SJCRH30 (cell line): Measurements from ENCODE around the gene ACOT12. TPM values are rescaled to one million over a fixed set of nuclear protein-coding genes. Genes with fewer than 3 reads are reported as not detected.
A peak's percentile ranks its signal among the peaks of the same experiment; 100 is the strongest.

Experiments used
- DNase-seq, 2 experiments: peaks; one replicate each; pipeline ENCODE4 v3.0.0-alpha.2; 2015 to 2020
- H3K27ac ChIP-seq: fragments of 250-450 bp; sonication (Bioruptor Pico); 2 replicates; pipeline ENCODE4 v1.5.1; 2020; ENCODE audit warnings: mild to moderate bottlenecking, moderate library complexity
- H3K27me3 ChIP-seq: fragments of 250-450 bp; sonication (Bioruptor Pico); 2 replicates; pipeline ENCODE4 v1.5.1; 2020; ENCODE audit warnings: mild to moderate bottlenecking, moderate library complexity
- H3K36me3 ChIP-seq: fragments of 250-450 bp; sonication (Bioruptor Pico); 2 replicates; pipeline ENCODE4 v1.5.1; 2020; ENCODE audit warnings: mild to moderate bottlenecking, moderate library complexity
- H3K4me1 ChIP-seq: fragments of 250-450 bp; sonication (Bioruptor Pico); 2 replicates; pipeline ENCODE4 v1.5.1; 2020; ENCODE audit warnings: mild to moderate bottlenecking, moderate library complexity
- H3K4me3 ChIP-seq: fragments of 250-450 bp; sonication (Bioruptor Pico); 2 replicates; pipeline ENCODE4 v1.5.1; 2020; ENCODE audit warnings: mild to moderate bottlenecking, moderate library complexity
- H3K9me3 ChIP-seq: fragments of 250-450 bp; sonication (Bioruptor Pico); replicated peaks from 2 replicates; pipeline ENCODE4 v1.5.1; 2020; ENCODE audit warnings: mild to moderate bottlenecking, moderate library complexity
- total RNA-seq: library from RNA; depleted of rRNA; stranded (reverse); fragments of >200 nt; shearing (Covaris generic); gene quantifications from 2 replicates; pipeline ENCODE4 v1.2.3, GENCODE V29; 2014; rRNA removed

Gene ACOT12
- 0.14 TPM in 1 of 2 replicates, not detected in the other for total RNA-seq

- Histone ChIP-seq H3K9me3 (peaks cover 3% of the 10 kb centered on the region; the same call in 1 of the 2 replicates), H3K36me3 (no peaks in the 10 kb centered on the region), H3K27me3 (no peaks in the 10 kb centered on the region), H3K4me3 (no peak within 1 kb of the TSS), H3K27ac (no peak within 1 kb of the TSS), H3K4me1 (0 out of 2 replicates have a peak, but pooled peaks cover 6% of the 10 kb centered on the region)
- DNase-seq, result no peak
These were observed at the start of gene ACOT12 for GRCh38 chr5:81393783-81394718. Gene ACOT12, minus strand, starts transcription at chr5:81394134. Its CDS starts 20 bp downstream, at chr5:81394114.

DNA sequence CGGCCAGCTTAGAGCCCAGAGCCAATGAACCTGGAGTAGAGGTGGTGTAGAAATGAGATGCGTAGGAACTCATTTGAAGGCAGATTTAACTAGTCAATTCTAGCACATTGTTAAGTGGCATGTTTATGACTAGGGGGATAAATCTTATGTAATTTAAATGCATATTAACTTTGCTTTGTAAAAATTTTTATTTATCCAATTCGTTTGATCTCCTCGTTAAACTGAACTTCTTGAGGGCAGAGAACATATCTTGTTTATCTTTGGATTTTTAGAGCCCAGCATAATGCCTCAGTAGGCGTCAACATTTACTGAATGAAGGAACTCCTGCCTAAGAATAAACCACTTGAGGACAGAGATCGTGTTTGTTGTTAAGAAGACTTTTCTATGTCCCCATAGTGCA lies 41.1 kb upstream of the ACOT12 start:
- Histone ChIP-seq H3K4me3 (no peak overlapping the region), H3K36me3 (peaks cover 3% of the 10 kb centered on the region; the same call in 1 of the 2 replicates), H3K27me3 (no peaks in the 10 kb centered on the region), H3K9me3 (no peaks in the 10 kb centered on the region), H3K4me1 (no peaks in the 10 kb centered on the region), H3K27ac (no peak overlapping the region)
- DNase-seq, result no peak

DNA sequence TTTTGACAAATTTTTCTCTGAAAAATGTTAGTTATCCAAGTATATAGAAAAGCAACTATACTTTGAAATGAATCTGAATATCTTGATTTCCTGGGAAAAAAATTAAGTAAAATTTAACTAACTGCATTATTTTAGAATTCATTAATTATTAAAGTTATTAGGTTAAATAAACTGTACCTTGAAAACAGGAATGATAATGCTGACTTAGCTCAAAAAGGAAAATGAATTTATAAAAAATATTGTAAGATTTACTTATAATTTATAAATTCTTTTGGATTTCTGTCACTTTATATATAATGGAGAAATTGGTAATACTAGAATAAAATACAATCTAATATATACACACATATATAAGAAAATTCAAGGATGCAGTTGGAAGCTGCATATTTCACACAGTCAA lies 36.1 kb upstream of the ACOT12 start:
- no peak overlapping the region for H3K4me3 ChIP-seq
- peaks cover 3% of the 10 kb centered on the region; the same call in 1 of the 2 replicates for H3K36me3 ChIP-seq
- H3K27me3 ChIP-seq, result no peaks in the 10 kb centered on the region
- H3K4me1 ChIP-seq, result 0 out of 2 replicates have a peak, but pooled peaks cover 7% of the 10 kb centered on the region
- DNase-seq, result no peak
- no peak overlapping the region for H3K27ac ChIP-seq
- H3K9me3 ChIP-seq, result no peaks in the 10 kb centered on the region

- peaks cover 3% of the 10 kb centered on the region; the same call in 1 of the 2 replicates for H3K36me3 ChIP-seq
- H3K4me3 ChIP-seq, result no peak overlapping the region
- 0 out of 2 replicates have a peak, but pooled peaks cover 7% of the 10 kb centered on the region for H3K4me1 ChIP-seq
- no peak overlapping the region for H3K27ac ChIP-seq
- H3K27me3 ChIP-seq, result no peaks in the 10 kb centered on the region
- H3K9me3 ChIP-seq, result no peaks in the 10 kb centered on the region
- no peak for DNase-seq
These were observed 35.4 kb upstream of the ACOT12 start for GRCh38 chr5:81429363-81429762.

- H3K36me3 ChIP-seq, result peaks cover 3% of the 10 kb centered on the region; the same call in 1 of the 2 replicates
- H3K9me3 ChIP-seq, result no peaks in the 10 kb centered on the region
- 0 out of 2 replicates have a peak, but pooled peaks cover 7% of the 10 kb centered on the region for H3K4me1 ChIP-seq
- H3K27me3 ChIP-seq, result no peaks in the 10 kb centered on the region
- peak in 1 of 2 experiments; percentile 23 for DNase-seq
- H3K4me3 ChIP-seq, result no peak overlapping the region
- no peak overlapping the region for H3K27ac ChIP-seq
These were observed 34.9 kb upstream of the ACOT12 start for GRCh38 chr5:81428861-81429260.

DNA sequence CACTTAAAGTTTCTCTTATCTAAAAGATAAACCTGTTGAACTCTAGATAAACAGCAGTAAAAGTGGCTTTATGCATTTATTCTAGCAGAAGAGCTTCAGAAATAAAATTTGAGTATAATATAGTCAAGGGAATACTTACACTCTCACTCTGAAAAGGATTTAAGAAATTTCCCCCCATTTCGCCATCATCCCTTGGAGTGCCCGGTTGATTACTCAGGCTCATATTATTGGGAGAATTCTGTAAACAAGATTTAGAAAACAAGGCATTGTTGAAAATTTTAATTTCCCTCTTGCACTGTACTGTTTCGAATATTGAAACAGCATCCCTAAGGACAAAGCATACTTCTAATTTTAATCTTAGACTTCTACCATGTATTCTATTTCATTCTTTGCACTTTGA lies 34.5 kb upstream of the ACOT12 start:
- no peaks in the 10 kb centered on the region for H3K27me3 ChIP-seq
- 0 out of 2 replicates have a peak, but pooled peaks cover 7% of the 10 kb centered on the region for H3K4me1 ChIP-seq
- H3K9me3 ChIP-seq, result no peaks in the 10 kb centered on the region
- H3K4me3 ChIP-seq, result no peak overlapping the region
- peaks cover 3% of the 10 kb centered on the region; the same call in 1 of the 2 replicates for H3K36me3 ChIP-seq
- no peak overlapping the region for H3K27ac ChIP-seq
- DNase-seq, result no peak

GRCh38 chr5:81427566-81427965 lies 33.6 kb upstream of the ACOT12 start:
- Histone ChIP-seq H3K27ac (no peak overlapping the region), H3K4me1 (0 out of 2 replicates have a peak, but pooled peaks cover 7% of the 10 kb centered on the region), H3K9me3 (no peaks in the 10 kb centered on the region), H3K36me3 (peaks cover 3% of the 10 kb centered on the region; the same call in 1 of the 2 replicates), H3K4me3 (no peak overlapping the region), H3K27me3 (no peaks in the 10 kb centered on the region)
- no peak for DNase-seq

DNA sequence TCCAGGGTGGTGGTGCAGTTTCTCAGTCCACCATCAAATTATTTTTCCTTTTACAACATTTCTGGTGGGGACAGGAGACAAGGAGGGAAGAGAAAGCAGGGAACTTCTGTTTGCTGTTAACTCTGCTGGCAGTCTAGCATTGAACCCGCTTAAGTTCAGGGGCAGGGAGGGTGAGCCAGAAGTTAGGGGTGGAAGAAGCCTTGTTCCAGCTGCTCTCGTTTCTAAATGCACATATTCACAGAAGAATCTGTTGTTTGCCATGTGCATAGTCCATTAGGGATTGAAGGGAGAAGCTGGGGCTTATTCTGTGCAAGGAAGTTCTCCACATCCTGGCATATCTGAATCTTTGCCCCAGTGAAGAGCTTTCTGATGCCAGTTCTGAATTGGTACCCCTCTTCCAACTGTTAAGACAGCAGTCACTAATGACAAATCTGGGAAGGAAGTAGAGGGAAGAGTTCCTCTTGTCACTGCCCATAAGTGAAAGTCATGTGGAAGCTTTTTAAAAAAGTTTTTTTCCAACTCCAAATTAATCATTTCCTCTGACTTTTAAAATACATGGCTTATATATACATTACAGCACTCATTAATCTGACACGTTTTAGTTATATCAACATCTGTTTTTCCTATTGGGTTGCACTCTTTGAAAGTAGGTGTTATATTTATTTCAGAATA lies 32.6 kb upstream of the ACOT12 start:
- Histone ChIP-seq H3K36me3 (no peaks in the 10 kb centered on the region), H3K27ac (no peak overlapping the region), H3K9me3 (no peaks in the 10 kb centered on the region), H3K4me1 (0 out of 2 replicates have a peak, but pooled peaks cover 7% of the 10 kb centered on the region), H3K4me3 (no peak overlapping the region), H3K27me3 (no peaks in the 10 kb centered on the region)
- no peak for DNase-seq

GRCh38 chr5:81425569-81425968 lies 31.6 kb upstream of the ACOT12 start:
- H3K36me3 ChIP-seq, result no peaks in the 10 kb centered on the region
- no peak overlapping the region for H3K4me3 ChIP-seq
- peak in 1 of 2 experiments; percentile 72 for DNase-seq
- H3K9me3 ChIP-seq, result no peaks in the 10 kb centered on the region
- no peak overlapping the region for H3K27ac ChIP-seq
- H3K4me1 ChIP-seq, result peaks cover 9% of the 10 kb centered on the region
- no peaks in the 10 kb centered on the region for H3K27me3 ChIP-seq

DNA sequence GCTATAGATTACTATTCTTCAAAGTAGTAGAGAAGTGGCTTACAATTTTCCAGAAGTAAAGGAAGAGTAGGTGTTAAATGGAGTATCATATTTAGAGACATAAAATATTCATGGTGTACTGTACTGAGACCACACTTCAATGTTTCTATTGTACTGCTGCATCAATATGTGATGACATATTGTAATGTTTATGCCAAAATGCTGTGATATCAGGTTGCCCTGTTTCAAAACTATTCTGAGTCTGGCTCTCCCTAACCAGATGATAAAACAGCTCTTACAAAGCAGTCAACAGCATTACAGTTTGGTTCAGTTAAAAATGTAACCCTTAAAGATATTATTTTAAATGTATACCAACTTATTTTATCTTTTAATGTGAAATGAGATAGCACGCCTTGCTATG lies 30.8 kb upstream of the ACOT12 start:
- peak in 1 of 2 experiments; percentile 9 for DNase-seq
- no peaks in the 10 kb centered on the region for H3K9me3 ChIP-seq
- no peaks in the 10 kb centered on the region for H3K27me3 ChIP-seq
- peaks cover 18% of the 10 kb centered on the region for H3K4me1 ChIP-seq
- H3K27ac ChIP-seq, result no peak overlapping the region
- no peak overlapping the region for H3K4me3 ChIP-seq
- no peaks in the 10 kb centered on the region for H3K36me3 ChIP-seq

DNA sequence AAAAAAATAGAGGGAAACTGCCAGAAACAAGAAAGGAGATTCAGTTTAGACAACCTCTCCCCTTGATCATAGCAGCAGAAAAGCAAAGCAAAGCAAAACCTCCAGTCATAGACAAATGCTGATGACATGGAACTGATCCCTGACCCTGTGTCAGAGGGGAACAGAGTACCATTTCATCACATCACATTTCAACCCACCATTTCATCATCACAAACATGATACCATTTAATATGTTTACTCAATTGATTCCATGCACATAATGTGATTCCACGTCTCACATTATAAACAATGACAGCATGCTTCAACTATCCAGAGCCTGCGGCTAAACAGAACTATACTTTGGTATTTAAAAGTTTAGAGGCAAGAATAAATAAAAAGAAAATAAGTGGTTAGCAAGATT lies 28.7 kb upstream of the ACOT12 start:
- Histone ChIP-seq H3K4me1 (peaks cover 15% of the 10 kb centered on the region), H3K27me3 (no peaks in the 10 kb centered on the region), H3K9me3 (no peaks in the 10 kb centered on the region), H3K27ac (no peak overlapping the region), H3K4me3 (no peak overlapping the region), H3K36me3 (no peaks in the 10 kb centered on the region)
- DNase-seq, result peak in 1 of 2 experiments; percentile 7

GRCh38 chr5:81420039-81420667 lies 26.2 kb upstream of the ACOT12 start:
- peaks cover 12% of the 10 kb centered on the region for H3K4me1 ChIP-seq
- no peak overlapping the region for H3K4me3 ChIP-seq
- H3K36me3 ChIP-seq, result no peaks in the 10 kb centered on the region
- peak overlapping the region; percentile 44 for H3K27ac ChIP-seq
- DNase-seq, result peak; percentile 23 to 61
- H3K9me3 ChIP-seq, result no peaks in the 10 kb centered on the region
- no peaks in the 10 kb centered on the region for H3K27me3 ChIP-seq

DNA sequence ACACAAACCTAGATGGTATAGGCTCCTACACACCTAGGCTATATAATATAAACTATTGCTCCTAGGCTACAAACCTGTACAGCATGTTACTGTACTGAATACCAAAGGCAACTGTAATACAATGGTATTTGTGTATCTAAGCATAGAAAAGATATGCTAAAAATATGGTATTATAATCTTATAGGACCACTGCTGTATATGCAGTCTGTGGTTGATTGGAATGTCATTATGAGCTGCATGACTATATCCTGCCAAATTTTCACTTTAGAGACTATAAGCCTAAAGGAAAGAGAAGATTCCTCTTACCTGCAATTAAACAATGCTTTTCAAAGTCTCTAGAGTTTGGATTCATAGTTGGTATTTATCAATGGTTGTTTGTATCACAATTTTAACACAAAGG lies 24.7 kb upstream of the ACOT12 start:
- DNase-seq, result no peak
- no peak overlapping the region for H3K27ac ChIP-seq
- no peaks in the 10 kb centered on the region for H3K27me3 ChIP-seq
- peaks cover 12% of the 10 kb centered on the region for H3K4me1 ChIP-seq
- H3K4me3 ChIP-seq, result no peak overlapping the region
- no peaks in the 10 kb centered on the region for H3K9me3 ChIP-seq
- H3K36me3 ChIP-seq, result no peaks in the 10 kb centered on the region

GRCh38 chr5:81417052-81417451 lies 23.1 kb upstream of the ACOT12 start:
- no peaks in the 10 kb centered on the region for H3K36me3 ChIP-seq
- no peaks in the 10 kb centered on the region for H3K27me3 ChIP-seq
- no peaks in the 10 kb centered on the region for H3K9me3 ChIP-seq
- DNase-seq, result no peak
- H3K4me3 ChIP-seq, result no peak overlapping the region
- no peak overlapping the region for H3K27ac ChIP-seq
- peaks cover 12% of the 10 kb centered on the region for H3K4me1 ChIP-seq
